ENCODE measurements around the gene EML6.

GRCh38 chr2:54906716-54907115 is 183.3 kb downstream of the EML6 start:
- TF ChIP-seq, protein P1, sequence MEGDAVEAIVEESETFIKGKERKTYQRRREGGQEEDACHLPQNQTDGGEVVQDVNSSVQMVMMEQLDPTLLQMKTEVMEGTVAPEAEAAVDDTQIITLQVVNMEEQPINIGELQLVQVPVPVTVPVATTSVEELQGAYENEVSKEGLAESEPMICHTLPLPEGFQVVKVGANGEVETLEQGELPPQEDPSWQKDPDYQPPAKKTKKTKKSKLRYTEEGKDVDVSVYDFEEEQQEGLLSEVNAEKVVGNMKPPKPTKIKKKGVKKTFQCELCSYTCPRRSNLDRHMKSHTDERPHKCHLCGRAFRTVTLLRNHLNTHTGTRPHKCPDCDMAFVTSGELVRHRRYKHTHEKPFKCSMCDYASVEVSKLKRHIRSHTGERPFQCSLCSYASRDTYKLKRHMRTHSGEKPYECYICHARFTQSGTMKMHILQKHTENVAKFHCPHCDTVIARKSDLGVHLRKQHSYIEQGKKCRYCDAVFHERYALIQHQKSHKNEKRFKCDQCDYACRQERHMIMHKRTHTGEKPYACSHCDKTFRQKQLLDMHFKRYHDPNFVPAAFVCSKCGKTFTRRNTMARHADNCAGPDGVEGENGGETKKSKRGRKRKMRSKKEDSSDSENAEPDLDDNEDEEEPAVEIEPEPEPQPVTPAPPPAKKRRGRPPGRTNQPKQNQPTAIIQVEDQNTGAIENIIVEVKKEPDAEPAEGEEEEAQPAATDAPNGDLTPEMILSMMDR (IDR thresholded peaks at IDR 0.05): no peak
- TF ChIP-seq POLR2A (IDR thresholded peaks at IDR 0.05): no peak
